ENCODE data around the gene EHD4.

The EHD4 gene

GRCh38 chr15:41971895-41972252, 483 bp downstream of the EHD4 start:
- Histone ChIP-seq H3K27me3 (ENCODE audit: insufficient read depth, low read length, poor library complexity) (peaks cover 27% of the 10 kb centered on the region), H3K27ac (ENCODE audit: low read length) (no peak overlapping the region), H3K4me3 (ENCODE audit: low read depth in 1 of 2, low read length in 2 of 2) (peak overlapping the region; percentile 15 to 59; a peak in 3 of 4 replicates), H2AFZ (ENCODE audit: low read depth, low read length) (peak overlapping the region; percentile 33; the same call in 1 of the 2 replicates), H3K9me3 (ENCODE audit: insufficient read depth, low read length, severe bottlenecking) (no peaks in the 10 kb centered on the region), H3K36me3 (ENCODE audit: insufficient read depth, low read length) (no peaks in the 10 kb centered on the region), H4K20me1 (ENCODE audit: insufficient read depth, low read length) (no peaks in the 10 kb centered on the region), H3K79me2 (ENCODE audit: insufficient read depth, low read length) (no peaks in the 10 kb centered on the region), H3K9ac (ENCODE audit: low read depth, low read length) (peak overlapping the region; percentile 33; the same call in 1 of the 2 replicates), H3K4me2 (ENCODE audit: insufficient read depth, low read length) (peak overlapping the region; percentile 83), H3K4me1 (ENCODE audit: insufficient read depth, low read length) (peaks cover 19% of the 10 kb centered on the region)
- TF ChIP-seq EZH2 (IDR thresholded peaks at IDR 0.05; ENCODE audit: borderline replicate concordance, low read depth, low read length, severe bottlenecking) (peak; percentile 8), CTCF (IDR thresholded peaks at IDR 0.05; ENCODE audit: borderline replicate concordance, extremely low read depth, low read length, poor library complexity, severe bottlenecking) (no peak)
- peak; percentile 15 for ATAC-seq (ENCODE audit: insufficient read depth, low read depth)
- DNase-seq = no peak

GRCh38 chr15:41971089-41971894, 1.1 kb downstream of the EHD4 start:
- peak; percentile 55 for DNase-seq
- Histone ChIP-seq H3K4me1 (ENCODE audit: insufficient read depth, low read length) (peaks cover 19% of the 10 kb centered on the region), H3K27me3 (ENCODE audit: insufficient read depth, low read length, poor library complexity) (peaks cover 27% of the 10 kb centered on the region), H3K9me3 (ENCODE audit: insufficient read depth, low read length, severe bottlenecking) (no peaks in the 10 kb centered on the region), H2AFZ (ENCODE audit: low read depth, low read length) (peak overlapping the region; percentile 24; the same call in 1 of the 2 replicates), H3K4me3 (ENCODE audit: low read depth in 1 of 2, low read length in 2 of 2) (peak overlapping the region; percentile 15 to 59; a peak in 3 of 4 replicates), H3K4me2 (ENCODE audit: insufficient read depth, low read length) (peak overlapping the region; percentile 83), H4K20me1 (ENCODE audit: insufficient read depth, low read length) (no peaks in the 10 kb centered on the region), H3K27ac (ENCODE audit: low read length) (no peak overlapping the region), H3K9ac (ENCODE audit: low read depth, low read length) (peak overlapping the region; percentile 33; the same call in 1 of the 2 replicates), H3K36me3 (ENCODE audit: insufficient read depth, low read length) (no peaks in the 10 kb centered on the region), H3K79me2 (ENCODE audit: insufficient read depth, low read length) (no peaks in the 10 kb centered on the region)
- TF ChIP-seq CTCF (IDR thresholded peaks at IDR 0.05; ENCODE audit: borderline replicate concordance, extremely low read depth, low read length, poor library complexity, severe bottlenecking) = no peak
- peak; percentile 42 for TF ChIP-seq EZH2 (IDR thresholded peaks at IDR 0.05; ENCODE audit: borderline replicate concordance, low read depth, low read length, severe bottlenecking)
- peak; percentile 64 for ATAC-seq (ENCODE audit: insufficient read depth, low read depth)

- no peaks in the 10 kb centered on the region for H3K36me3 ChIP-seq (ENCODE audit: insufficient read depth, low read length)
- peaks cover 19% of the 10 kb centered on the region for H3K4me1 ChIP-seq (ENCODE audit: insufficient read depth, low read length)
- DNase-seq = no peak
- H3K79me2 ChIP-seq (ENCODE audit: insufficient read depth, low read length) = no peaks in the 10 kb centered on the region
- H3K27me3 ChIP-seq (ENCODE audit: insufficient read depth, low read length, poor library complexity) = peaks cover 27% of the 10 kb centered on the region
- H3K27ac ChIP-seq (ENCODE audit: low read length) = no peak overlapping the region
- H4K20me1 ChIP-seq (ENCODE audit: insufficient read depth, low read length) = no peaks in the 10 kb centered on the region
- H3K9me3 ChIP-seq (ENCODE audit: insufficient read depth, low read length, severe bottlenecking) = no peaks in the 10 kb centered on the region
- H2AFZ ChIP-seq (ENCODE audit: low read depth, low read length) = no peak overlapping the region
- no peak for ATAC-seq (ENCODE audit: insufficient read depth, low read depth)
- no peak overlapping the region for H3K4me3 ChIP-seq (ENCODE audit: low read depth in 1 of 2, low read length in 2 of 2)
- TF ChIP-seq CTCF (IDR thresholded peaks at IDR 0.05; ENCODE audit: borderline replicate concordance, extremely low read depth, low read length, poor library complexity, severe bottlenecking) = no peak
- TF ChIP-seq EZH2 (IDR thresholded peaks at IDR 0.05; ENCODE audit: borderline replicate concordance, low read depth, low read length, severe bottlenecking) = no peak
- no peak overlapping the region for H3K9ac ChIP-seq (ENCODE audit: low read depth, low read length)
- no peak overlapping the region for H3K4me2 ChIP-seq (ENCODE audit: insufficient read depth, low read length)
Measured at GRCh38 chr15:41970456-41970855, 1.9 kb downstream of the EHD4 start.

All from DND-41 (cell line).